Measurements from ENCODE around the gene HPCAL1. TPM values are rescaled to one million over a fixed set of nuclear protein-coding genes. Genes with fewer than 3 reads are reported as not detected.

Gene HPCAL1
- total and polyA plus RNA-seq, 2 donors (not counting 3 experiments of a cell fraction or from before 2014, with no cell fraction given), result 56.5 to 77.4 TPM

GRCh38 chr2:10410823-10411437 is 108.2 kb downstream of the HPCAL1 start:
- no peaks in the 10 kb centered on the region for H3K79me2 ChIP-seq (ENCODE audit: control insufficient read depth, insufficient read depth, low read length)

More at GRCh38 chr2:10410823-10411437, 108.2 kb downstream of the HPCAL1 start:
- Histone ChIP-seq H3K9me1 (replicated peaks; ENCODE audit: control insufficient read depth, extremely low read depth, insufficient read depth, low read length) (no peaks in the 10 kb centered on the region), H3K36me3 (ENCODE audit: control insufficient read depth in 2 of 2, extremely low read depth in 1 of 2, insufficient read depth in 2 of 2, low read length in 2 of 2) (no peaks in the 10 kb centered on the region), H3K27me3 (ENCODE audit: control insufficient read depth in 2 of 2, insufficient read depth in 2 of 2, low read length in 2 of 2) (no peaks in the 10 kb centered on the region), H3K4me1 (ENCODE audit: control insufficient read depth, extremely low read depth, insufficient read depth, low read length) (peaks cover 31% of the 10 kb centered on the region), H2AFZ (ENCODE audit: low read depth, low read length) (no peak overlapping the region), H3K4me3 (replicated peaks in 1 of 3; ENCODE audit: insufficient read depth in 1 of 3, low read depth in 1 of 3, low read length in 3 of 3) (no peak overlapping the region), H4K20me1 (replicated peaks; ENCODE audit: control insufficient read depth, extremely low read depth, insufficient read depth, low read length) (no peaks in the 10 kb centered on the region), H3K27ac (ENCODE audit: insufficient read depth, low read depth, low read length) (no peak overlapping the region), H3K4me2 (ENCODE audit: insufficient read depth, low read length) (no peak overlapping the region), H3K9me3 (replicated peaks; ENCODE audit: control insufficient read depth, insufficient read depth, low read length) (no peaks in the 10 kb centered on the region), H3K9ac (replicated peaks; ENCODE audit: extremely low read depth, insufficient read depth, low read length) (no peak overlapping the region)
- intact Hi-C loops (cut with micrococcal nuclease), result no loop called here
- no TSS peak for BruUV-seq (replicated peaks)
- no peak for TF ChIP-seq EZH2 (IDR thresholded peaks at IDR 0.05; ENCODE audit: borderline replicate concordance, low read depth, low read length, severe bottlenecking)
- TF ChIP-seq JUN (IDR thresholded peaks at IDR 0.05; ENCODE audit: borderline replicate concordance, insufficient read depth, insufficient read length, low read depth), result no peak
- TF ChIP-seq POLR2AphosphoS5 (IDR thresholded peaks at IDR 0.05; ENCODE audit: insufficient read depth, low read depth, low read length), result no peak
- no peak for TF ChIP-seq CTCF (IDR thresholded peaks at IDR 0.05; ENCODE audit: extremely low read depth in 1 of 2, insufficient read depth in 1 of 2, low read depth in 1 of 2, low read length in 2 of 2)
- TF ChIP-seq MAX (IDR thresholded peaks at IDR 0.05; ENCODE audit: insufficient read depth, insufficient read length), result no peak
- TF ChIP-seq POLR2A (IDR thresholded peaks at IDR 0.05; ENCODE audit: low read depth, low read length), result no peak
- TF ChIP-seq MYC (IDR thresholded peaks at IDR 0.05; ENCODE audit: low read depth, low read length), result no peak
- no peak for TF ChIP-seq FOS (IDR thresholded peaks at IDR 0.05; ENCODE audit: borderline replicate concordance, insufficient read depth, low read length)
- POLR2A ChIA-PET, result interaction anchor here (0.7 kb wide), 1 partner anchor 286 kb away, joined by 6 read pairs; no protein-coding TSS in a partner anchor
- DNase-seq (ENCODE audit: low read depth, low spot score) (no peak), FAIRE-seq (no peak)
- CTCF ChIA-PET, result interaction anchor here (4.4 to 7.7 kb wide), 4 partner anchors 106 to 338 kb away, joined by 68 to 212 read pairs (median 110); partner anchors contain the start of gene HPCAL1
- dilution Hi-C loops (cut with MboI; ENCODE audit: extremely low pct_ligation_motif_present, low sequenced_read_pairs), result no loop called here

Measured in endothelial cell of umbilical vein (primary cell).